Measurements from ENCODE around the gene RIMBP2.

The RIMBP2 gene

DNA sequence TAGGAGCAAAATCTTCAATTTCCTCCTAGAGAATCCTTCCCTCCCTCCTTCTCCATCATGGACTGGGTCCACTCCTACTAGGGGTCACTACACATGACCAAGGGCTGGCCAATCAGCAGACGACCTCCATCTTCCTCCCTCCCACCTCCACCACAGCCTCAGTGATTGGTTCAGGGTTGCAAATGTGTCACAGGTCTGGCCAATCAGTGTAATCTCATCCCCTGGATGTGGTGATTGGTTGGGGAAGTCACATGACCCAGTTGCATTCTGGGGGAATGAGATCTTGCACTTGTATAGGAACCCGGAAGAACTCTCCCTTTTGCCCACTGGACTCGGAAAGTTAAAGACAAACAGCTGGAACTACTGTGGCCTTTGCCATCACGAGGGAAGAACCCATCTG is 209.3 kb downstream of the RIMBP2 start:
- DNase-seq (ENCODE audit: low read depth in 2 of 2): no peak

GRCh38 chr12:130504840-130505175 is 211.3 kb downstream of the RIMBP2 start:
- no peak for DNase-seq (ENCODE audit: low read depth in 2 of 2)

GRCh38 chr12:130504110-130504839 is 211.8 kb downstream of the RIMBP2 start:
- no peak for DNase-seq (ENCODE audit: low read depth in 2 of 2)

DNA sequence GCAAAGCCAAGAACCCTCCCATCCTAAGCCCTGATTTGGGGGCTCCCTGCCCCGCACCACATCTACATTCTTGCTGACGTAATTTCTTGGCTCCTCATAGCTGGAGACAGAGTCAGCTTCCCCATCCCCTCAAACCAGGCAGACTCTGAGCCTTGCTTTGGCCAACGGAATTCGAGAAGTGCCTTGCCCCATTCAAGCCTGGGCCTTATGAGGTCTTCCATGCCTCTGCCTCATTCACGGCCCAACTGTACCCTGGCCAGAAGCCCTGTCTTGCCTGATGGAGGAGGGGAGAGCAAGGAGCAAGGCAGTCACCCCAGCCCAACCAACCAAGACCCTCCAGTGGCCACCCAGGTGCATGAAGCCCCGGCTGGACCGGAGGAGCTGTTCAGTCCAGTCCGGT is 214.3 kb downstream of the RIMBP2 start:
- no peak for DNase-seq (ENCODE audit: low read depth in 2 of 2)

- no peak for DNase-seq (ENCODE audit: low read depth in 2 of 2)
Observed at GRCh38 chr12:130500835-130501330, 215.2 kb downstream of the RIMBP2 start.

DNA sequence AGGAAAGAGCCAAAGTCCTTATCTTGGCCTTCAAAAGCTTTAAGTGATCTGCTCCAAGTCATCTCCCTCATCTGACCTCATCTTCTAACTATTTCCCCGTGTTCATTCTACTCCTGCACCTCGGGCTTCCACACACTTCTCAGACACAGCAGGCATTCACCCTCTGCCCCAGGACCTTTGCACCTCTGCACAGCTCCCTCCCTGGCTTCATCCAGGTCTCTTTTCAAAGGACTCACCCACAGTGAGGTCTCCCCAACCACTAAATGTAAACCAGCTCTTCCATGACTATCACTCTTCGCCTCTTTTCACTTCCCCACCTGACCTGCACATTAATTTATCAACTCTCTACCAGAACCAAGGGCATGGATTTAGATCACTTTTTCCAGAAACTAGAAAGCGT is 216.6 kb downstream of the RIMBP2 start:
- DNase-seq (ENCODE audit: low read depth in 2 of 2): no peak

DNA sequence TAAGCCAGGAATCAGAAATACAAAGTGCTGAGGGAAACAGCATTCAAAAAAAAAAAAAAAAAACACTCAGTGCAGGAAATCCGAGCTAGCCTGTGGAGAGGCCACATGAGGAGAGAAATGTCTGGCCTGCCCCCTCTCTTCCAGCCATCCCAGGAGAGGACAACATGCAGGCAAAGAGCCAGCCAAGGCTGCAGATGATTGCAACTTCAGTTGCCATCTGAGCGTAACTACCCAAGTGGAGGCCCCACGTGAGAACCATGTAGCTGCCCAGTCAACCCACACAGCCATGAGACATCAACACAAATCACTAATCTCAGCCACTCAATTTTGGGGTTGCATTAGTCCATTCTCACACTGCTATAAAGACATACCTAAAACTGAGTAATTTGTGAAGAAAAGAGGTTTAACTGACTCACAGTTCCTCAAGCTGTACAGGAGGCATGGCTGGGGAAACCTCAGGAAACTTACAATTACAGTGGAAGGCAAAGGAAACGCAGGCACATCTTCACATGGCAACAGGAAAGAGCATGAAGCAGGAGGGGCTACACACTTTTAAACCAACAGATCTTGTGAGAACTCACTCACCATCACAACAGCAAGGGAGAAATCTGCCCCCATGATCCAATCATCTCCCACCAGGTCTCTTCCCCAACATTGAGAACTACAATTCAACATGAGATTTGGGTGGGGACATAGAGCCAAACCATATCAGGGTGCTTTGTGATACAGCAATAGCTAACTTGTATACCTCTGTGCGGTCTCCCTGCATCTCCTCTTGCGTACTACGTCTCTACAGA is 217.3 kb downstream of the RIMBP2 start:
- no peak for DNase-seq (ENCODE audit: low read depth in 2 of 2)

GRCh38 chr12:130497991-130498390 is 218.1 kb downstream of the RIMBP2 start:
- DNase-seq (ENCODE audit: low read depth in 2 of 2): no peak

DNA sequence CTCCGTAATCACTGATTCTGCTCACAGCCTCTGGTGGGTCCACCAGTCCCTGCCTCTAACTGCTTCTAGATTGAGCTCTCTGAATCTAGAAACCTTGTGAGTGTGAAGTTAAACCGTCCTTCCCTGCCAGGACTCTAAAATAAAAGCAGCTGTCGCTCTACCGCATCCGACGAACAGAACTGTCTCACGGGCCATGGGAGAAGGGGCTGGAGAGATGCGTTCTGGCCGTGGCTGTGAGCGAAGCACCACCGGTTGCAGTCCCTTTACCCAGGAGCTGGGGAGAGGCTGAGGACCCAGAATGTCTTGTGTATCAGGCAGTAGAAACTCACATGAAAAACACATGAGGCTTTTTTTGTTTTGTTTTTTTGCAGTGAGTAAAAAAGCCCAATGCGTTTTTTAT is 218.8 kb downstream of the RIMBP2 start:
- DNase-seq (ENCODE audit: low read depth in 2 of 2): no peak

- no peak for DNase-seq (ENCODE audit: low read depth in 2 of 2)
Observed at GRCh38 chr12:130496516-130497120, 219.5 kb downstream of the RIMBP2 start.

GRCh38 chr12:130495156-130495555 is 220.9 kb downstream of the RIMBP2 start:
- DNase-seq (ENCODE audit: low read depth in 2 of 2): no peak

- DNase-seq (ENCODE audit: low read depth in 2 of 2): no peak
Observed at GRCh38 chr12:130494736-130495135, 221.4 kb downstream of the RIMBP2 start.

DNA sequence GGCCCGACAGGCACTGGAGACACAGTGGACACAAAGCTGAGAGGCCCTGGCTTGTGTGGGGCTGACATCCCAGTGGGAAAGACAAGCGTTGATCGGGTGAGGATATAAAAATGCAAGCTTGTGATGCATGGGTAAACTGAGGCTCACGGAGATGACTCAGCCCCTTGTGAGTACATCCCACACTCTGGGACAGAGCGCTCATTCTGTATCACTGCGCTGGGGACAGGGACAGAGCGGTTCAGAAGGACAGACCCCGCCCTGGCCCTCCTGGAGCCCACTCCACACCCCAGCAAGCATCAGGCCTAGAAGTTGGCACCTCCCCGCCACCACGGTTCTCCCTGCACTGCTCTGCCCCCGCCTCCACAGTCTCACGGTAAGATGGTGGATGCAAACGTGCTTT is 222.1 kb downstream of the RIMBP2 start:
- DNase-seq (ENCODE audit: low read depth in 2 of 2): no peak

DNA sequence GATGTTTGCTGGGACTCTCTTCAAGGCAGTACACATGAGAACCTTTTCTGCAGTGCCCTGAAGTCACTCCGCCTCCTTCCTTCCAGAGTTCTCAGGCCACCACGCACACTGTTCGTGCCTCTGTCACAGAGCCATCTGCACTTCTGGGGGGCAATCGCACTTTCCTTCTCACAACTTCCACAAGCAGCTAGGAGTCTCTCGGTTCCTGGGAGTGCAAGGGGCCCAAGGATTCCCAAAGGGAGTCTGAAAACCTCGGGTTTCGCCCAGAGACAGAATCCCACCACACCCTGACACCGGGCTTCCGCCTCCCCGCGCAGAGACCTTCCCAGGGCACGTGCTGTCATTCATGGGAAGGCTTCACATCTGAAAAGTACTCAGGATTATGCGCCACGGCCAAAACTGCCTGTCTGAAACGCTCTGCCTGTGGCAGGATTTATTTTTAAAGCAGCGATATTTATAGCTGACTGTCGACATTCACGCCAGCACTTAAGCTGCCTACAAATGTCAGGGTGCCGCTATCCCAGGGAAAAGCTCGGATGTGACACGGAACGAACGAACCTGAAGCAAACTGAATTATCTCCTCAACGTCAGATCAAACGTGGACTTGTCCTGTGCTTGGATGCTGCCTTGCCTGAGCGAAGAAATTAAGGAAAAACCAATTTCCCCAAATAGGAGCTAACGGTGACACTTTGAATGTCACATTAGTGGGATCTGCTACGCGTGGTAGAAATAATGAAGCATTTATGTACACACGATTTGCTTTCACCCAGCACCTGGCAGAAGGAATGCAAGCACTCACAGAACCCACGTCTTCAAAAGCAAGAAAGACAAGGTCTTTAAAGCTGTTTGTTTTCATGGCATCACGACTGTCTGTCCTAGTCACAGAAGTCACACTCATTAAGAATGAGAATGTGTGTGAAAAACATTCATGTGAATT is 224.4 kb downstream of the RIMBP2 start:
- no peak for DNase-seq (ENCODE audit: low read depth in 2 of 2)

- no peak for DNase-seq (ENCODE audit: low read depth in 2 of 2)
Observed at GRCh38 chr12:130490674-130491073, 225.4 kb downstream of the RIMBP2 start.

DNA sequence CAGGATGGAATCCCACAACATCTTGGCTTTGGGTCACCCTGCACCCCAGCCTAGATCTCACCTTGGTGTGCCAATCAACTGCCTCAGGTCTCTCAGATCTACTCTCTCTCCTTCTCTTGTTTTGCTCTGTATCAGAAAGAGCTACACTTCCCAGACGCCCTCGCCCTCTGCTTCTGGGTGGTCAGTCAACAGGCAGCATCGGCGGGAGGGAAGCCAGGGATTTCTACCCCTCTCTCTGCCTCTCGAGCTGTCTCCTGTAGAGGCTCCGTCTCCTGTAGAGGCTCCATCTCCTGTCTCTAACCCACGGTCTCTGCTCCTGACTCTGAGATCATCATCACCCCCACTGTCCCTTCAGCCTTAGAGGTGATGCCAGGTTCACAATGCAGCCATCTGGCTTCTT is 226.8 kb downstream of the RIMBP2 start:
- no peak for DNase-seq (ENCODE audit: low read depth in 2 of 2)

DNA sequence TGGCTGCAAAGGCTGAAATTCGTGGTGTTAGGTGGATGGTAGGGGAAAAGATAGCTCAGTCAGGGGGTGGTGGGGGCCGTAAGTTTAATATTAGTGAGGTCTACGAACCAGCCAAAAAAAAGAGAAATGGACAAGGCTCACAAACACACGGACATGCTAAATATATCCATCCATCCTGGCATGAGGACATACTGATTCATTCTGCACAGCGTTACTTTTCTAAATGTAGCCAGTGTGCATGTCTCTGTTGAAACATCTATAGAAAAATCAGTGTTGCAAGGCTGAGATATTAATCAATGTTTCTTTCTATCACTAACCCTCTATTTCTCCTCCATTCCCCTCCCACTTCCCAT is 227.8 kb downstream of the RIMBP2 start:
- DNase-seq (ENCODE audit: low read depth in 2 of 2): no peak

GRCh38 chr12:130487636-130488357 is 228.3 kb downstream of the RIMBP2 start:
- no peak for DNase-seq (ENCODE audit: low read depth in 2 of 2)

DNA sequence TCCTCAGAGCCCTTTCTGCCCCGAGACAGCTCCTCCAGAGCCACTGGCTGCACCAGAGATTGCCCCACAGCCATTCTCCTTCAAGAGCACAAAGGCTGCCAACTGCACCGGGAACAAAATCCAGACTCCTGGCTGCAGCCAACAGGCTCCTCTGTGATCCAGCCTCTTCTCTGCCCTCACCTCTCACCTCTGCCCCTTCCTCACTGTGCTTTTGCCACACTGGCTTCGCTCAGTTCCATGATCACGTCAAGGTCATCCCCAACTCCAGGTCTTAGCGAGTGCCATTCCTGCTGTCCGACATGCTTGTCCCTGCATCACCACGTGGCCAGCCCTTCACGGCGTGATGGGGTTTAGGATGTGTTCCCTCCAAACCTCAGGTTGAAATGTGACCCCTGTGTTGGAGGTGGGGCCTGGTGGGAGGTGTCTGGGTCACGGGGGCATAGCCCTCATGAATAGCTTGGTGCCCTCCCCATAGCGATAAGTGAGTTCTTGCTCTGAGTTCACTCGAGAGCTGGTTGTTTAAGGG is 229.1 kb downstream of the RIMBP2 start:
- no peak for DNase-seq (ENCODE audit: low read depth in 2 of 2)

- no peak for DNase-seq (ENCODE audit: low read depth in 2 of 2)
Observed at GRCh38 chr12:130486146-130486435, 230.0 kb downstream of the RIMBP2 start.
